Measurements from ENCODE around the gene TMEM236. TPM values are rescaled to one million over a fixed set of nuclear protein-coding genes. Genes with fewer than 3 reads are reported as not detected.

TMEM236 gene
- total RNA-seq, 1 donor from 2014 or later, result 0.30 TPM

DNA sequence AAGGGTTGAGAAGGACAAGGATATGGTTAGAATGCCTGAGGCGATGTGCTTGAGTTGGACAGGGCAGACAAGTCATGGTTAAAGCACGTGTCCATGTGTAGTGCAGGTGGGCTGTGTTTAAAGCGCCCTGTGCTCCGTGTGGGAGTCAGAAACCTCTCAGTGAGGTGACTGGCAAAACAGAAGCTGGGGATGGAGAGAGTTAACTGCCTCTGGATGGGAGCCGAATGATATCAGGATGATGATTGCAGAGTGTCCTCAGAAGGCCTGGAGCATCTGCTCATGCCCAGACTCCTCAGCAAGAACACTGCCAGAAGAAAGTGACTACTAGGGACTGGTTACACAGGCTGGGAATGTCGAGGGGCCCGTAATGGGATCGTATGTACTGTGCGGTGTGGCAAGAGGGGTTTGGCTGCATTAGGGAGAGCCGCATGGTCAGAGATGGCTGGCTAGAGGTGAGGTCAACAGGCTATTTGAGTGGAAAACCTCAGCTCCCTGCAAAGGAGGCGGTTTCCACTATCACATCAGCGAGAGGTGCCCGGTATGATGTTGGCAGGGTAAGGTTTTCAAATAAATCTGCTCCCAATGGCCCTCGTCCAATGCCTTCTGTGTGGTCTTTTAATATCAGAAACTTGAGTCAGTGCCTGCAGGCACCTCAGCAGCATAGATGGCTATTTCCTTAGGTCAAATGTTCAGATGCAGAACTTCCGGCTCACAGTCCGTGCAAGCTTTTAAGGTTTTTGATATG is 31.1 kb downstream of the TMEM236 start:
- intact Hi-C loops (cut with micrococcal nuclease), result no loop called here
- peak; percentile 62 for ATAC-seq
- DNase-seq, result no peak

DNA sequence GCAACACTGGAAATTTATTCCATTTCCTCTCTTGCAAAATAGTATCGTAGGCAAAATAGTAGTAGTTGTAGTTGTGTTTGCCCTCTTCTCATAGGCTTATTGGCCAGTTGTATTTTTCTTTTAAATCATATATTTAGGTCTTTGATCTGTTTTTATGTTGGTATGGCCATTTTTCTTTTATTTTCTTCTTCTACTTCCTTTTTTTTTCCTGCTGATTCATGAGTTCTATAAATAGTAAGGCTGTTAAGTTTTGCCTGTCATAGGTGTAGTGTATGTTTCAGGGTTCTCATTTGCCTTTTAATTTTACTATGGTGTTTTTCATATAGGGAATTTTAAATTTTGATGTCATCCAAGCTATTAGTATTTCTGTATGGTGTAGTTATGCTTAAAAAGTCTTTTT is 31.8 kb downstream of the TMEM236 start:
- no peak for ATAC-seq
- DNase-seq, result no peak
- intact Hi-C loops (cut with micrococcal nuclease), result no loop called here

DNA sequence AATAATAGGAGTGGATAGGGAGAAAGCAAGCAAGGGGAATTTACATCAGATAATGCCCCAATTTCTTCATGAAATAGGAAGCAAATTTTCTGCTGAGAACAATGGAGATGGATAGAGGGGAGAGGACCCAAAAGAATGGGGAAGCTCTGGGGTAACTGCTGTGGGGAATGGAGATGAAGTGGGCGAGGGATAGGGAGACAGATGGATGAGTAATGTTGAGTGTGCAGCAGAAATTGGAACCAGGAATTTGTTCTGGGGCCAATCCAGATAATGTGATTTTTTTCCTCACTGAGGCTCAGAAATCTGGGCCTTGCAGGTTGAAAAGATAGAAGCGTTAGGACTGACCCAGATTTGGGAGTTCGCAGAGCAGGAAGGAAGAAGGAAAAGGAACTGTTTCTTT is 32.7 kb downstream of the TMEM236 start:
- DNase-seq (no peak), ATAC-seq (peak; percentile 43)
- intact Hi-C loops (cut with micrococcal nuclease), result no loop called here

DNA sequence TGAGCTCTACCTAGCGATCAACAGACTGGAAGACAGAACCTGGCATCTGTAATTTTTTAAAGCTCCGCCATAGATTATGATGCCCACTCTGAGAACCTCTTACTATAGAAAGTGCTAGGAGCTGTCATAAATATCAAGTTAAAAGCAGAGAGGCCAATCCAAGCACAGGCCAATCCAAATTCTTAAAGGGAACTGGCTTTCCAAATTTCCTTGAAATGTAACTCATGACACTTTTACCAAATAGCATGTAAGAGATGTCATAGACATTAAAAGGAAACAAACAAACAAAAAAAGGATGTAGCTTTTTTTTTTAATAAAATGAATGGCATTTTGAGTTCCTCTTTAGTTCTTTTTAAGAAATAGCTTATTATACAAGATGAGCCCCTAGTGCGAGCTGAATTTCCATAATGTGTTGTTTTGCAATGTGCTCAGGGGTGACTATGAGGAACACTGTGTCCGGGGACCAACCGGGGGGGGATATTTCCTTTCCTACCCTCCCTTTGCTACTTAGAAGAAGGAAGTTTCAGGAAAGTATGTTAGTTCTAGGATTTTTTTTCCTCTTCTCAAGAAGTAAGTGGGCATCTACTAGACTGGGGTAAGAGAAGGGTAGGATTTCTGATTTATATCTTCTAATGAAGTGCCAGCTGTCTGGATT is 33.4 kb downstream of the TMEM236 start:
- no peak for DNase-seq
- peak; percentile 74 for ATAC-seq
- intact Hi-C loops (cut with micrococcal nuclease), result no loop called here

DNA sequence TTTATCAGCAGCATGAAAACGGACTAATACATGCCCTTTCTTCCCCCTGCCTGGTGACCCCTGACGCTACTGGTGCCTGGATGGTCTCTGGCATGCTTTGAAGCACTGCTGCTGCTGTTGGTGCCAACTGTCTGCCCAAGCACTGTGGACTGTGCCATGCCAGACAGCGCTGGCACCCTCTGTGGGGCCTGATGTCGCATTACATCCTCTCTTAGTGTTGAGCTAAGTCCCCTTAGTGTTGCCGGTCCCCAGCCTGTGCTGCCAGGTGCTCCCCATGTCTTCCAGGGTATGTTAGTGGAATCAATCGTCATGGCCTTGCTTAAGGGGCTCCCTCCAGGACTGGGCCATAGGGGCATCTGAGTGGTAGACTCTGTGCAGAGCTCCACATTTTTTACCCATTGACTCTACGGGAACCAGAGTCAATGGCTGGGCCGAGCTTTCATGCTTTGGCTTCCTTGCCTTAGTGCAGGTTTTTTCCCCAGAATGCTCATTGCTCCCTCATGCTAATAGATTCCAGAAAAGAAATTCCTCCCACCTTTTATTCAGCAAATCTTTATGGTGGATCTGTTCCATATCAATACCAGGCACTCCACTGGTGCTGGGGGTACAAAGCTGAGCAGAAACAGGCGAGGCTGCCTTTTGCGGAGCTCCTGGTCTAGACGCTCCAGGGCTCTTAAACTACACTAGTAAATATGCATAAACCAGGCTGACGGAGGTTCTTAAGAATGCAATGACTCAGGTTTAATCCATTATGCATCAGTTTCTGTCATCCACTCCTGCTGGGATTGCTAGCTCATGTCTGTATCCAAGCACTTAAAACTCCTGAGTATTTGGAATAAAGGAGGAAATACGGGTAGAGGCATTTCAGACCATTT is 35.3 kb downstream of the TMEM236 start:
- DNase-seq (no peak), ATAC-seq (no peak)
- intact Hi-C loops (cut with micrococcal nuclease), result no loop called here

DNA sequence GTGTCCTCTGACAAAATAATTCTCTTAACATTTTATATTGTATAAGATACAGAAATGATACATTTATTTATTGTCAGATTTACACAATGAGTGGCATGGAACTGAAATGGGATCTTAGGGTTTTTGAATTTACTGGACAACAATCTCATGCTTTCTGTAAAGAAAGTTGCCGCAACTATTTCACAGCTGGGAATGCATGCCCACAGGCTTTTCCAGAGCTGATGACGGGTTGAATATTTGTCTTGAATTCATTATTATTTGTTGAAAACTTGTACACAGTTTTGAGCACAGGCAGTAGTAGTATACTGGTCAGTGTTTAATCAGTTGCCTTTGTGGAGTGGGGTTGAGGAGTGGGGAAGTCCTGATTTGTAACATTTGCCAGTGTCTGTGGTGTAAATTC is 36.6 kb downstream of the TMEM236 start:
- intact Hi-C loops (cut with micrococcal nuclease), result no loop called here
- ATAC-seq (no peak), DNase-seq (no peak)

DNA sequence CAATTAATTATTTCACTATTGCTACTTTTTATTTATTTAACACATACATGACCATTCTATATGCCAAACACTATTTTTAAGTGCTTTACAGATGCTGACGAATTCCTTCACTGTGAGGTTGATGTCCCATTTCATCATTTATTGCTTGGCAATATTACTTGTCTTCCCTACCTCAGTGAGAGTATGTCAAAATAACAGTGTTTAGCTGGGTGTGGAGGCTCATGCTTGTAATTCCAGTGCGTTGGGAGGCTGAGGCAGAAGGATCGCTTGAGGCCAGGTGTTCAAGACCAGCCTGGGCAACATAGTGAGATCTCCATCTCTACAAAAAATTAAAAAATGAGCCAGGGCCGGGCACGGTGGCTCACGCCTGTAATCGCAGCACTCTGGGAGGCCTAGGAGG is 37.4 kb downstream of the TMEM236 start:
- intact Hi-C loops (cut with micrococcal nuclease), result no loop called here
- DNase-seq (no peak), ATAC-seq (no peak)

DNA sequence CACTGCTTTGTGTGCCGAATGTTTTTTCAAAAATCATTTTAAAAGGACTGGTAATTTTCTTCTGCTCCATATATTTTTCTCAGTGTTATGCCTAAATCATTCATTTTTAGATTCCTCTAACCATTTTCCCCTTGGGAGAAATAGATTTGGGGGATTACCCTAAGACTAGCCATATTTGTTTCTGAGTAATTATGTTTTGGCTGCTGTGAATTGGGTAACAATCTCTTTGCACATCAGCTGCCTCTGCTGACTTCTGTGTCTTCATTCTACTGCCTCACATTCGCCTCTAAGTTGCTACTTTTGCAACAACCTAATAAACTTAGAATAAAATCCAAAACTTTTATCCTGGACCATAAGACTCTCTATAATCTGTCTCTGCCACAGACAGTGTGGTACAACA is 38.6 kb downstream of the TMEM236 start:
- ATAC-seq, result no peak
- no peak for DNase-seq
- intact Hi-C loops (cut with micrococcal nuclease), result no loop called here

DNA sequence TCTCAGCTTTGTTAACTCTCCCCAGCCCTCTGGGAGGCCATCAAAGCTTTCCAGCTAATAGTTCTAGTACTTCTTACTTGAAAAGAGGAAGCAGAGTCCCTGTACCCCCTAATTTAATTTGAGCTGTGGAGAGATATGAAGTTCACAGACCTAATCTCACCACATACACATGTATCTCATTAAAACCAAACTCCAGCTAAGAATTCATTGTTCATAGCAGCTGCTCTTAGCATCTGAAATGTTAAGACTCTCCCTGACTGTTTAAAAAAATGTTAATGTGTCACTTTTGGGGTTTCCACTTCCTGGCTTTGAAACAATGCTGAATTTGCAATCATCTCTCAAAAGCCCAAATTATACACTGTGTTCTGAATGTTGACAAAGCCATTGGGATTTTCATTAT is 41.0 kb downstream of the TMEM236 start:
- DNase-seq (no peak), ATAC-seq (no peak)
- intact Hi-C loops (cut with micrococcal nuclease), result no loop called here

DNA sequence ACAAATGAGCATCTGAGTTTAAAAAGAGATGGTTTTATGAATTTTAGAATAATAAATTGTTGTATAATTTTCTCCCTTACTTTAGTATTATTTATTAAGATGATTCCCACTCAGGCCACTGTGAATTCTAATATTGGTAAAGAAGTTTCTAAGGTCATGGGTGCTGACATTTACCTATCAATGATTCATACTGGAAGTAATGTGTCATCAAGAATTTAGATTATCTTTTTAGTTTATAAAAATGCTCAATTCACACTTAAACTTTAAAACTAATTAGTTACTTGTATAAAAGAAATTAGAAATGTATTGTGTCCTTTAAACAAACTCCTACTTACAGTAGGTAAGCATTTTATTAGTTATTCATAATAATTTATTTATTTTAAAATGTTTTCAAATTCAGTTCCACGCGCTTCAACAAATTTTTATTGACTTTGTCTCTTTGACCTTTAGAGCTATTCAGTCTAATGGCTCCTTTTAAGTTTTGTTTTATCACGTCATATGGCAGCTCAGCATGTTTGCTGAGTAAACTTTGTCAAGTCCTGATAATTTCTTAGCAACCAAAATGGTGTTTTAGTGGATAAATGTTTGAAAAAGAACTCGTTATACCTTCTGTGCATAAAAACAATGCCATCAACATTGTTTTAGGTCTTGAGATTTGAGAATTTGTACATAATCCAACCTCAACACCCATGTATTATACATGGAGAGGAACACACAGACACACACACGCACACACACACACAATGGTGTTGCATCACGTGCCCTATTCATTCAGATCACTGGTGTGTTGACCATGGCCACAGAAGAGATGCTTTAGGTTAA is 42.0 kb downstream of the TMEM236 start:
- intact Hi-C loops (cut with micrococcal nuclease), result no loop called here
- DNase-seq (no peak), ATAC-seq (no peak)

DNA sequence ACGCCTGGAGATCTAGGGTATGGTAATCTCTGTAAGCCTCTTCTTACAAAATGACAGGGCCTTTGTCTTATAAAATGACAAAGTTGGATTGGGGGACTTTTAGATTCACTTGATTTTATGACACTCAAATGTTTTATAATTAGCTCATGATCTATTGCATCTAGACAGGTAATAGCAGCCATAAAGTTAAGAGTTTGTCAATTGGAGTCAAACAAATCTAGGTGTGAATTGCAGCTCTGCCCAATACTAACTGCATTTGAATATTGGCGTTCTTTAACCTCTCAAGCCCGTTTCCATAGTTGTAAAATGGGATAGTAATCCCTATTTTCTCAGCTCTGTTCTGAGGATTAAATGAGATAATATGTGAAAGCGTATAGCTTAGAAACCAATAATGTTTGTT is 43.1 kb downstream of the TMEM236 start:
- ATAC-seq (no peak), DNase-seq (no peak)
- intact Hi-C loops (cut with micrococcal nuclease), result no loop called here

DNA sequence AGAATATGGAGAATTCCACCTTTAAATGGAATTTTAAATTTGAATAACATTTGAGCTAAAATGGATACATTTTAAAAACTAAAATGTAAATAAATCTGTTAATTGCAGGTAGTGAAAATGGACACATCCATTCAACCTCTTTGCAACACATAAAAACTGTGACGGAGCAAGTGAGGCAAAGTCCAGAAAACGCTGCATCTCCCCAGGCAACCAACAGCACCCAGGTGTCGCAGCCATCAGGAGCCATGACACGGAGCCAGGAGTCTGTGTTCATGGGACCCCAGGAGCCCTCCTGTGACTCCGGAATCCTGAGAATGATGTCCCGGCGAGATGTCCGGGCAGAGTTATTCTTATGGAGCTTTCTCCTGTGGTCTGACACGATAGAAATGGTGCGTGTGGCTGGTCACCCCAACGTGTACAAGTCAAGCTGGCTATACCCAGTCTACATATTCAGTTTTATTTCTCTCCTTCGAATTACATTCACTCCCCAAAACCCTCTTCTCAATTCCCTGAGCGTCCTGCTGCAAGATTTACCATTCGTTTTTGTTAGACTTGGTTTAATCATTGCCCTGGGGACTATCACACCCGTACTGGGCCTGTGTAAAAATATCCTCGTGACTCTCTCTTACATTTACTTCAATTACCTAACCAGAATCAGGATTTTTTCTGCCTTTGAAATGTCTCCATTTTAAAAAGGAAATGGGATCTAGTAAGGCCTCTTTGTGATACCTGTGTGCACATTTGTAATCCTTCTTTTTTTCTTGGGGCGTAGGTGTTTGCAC is 44.0 kb downstream of the TMEM236 start:
- intact Hi-C loops (cut with micrococcal nuclease), result no loop called here
- no peak for DNase-seq
- ATAC-seq, result no peak

DNA sequence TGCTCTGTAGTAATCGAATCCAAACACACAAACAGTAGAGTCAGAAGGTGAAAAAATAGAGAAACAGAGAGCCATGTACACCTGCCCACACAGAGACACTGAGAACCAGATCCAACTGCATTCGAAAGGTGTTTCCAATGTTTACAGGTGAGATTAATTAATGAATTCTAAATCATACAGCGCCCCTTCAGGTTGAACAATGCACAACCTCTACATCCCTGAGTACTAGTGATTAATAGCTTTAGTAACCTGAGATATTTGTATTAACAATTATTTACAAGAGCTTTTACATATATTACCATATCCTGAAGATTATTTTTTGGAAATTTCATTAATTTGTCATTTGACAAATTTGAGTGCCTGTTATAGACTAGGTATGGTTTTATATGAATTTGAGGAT is 49.5 kb downstream of the TMEM236 start:
- ATAC-seq, result no peak

DNA sequence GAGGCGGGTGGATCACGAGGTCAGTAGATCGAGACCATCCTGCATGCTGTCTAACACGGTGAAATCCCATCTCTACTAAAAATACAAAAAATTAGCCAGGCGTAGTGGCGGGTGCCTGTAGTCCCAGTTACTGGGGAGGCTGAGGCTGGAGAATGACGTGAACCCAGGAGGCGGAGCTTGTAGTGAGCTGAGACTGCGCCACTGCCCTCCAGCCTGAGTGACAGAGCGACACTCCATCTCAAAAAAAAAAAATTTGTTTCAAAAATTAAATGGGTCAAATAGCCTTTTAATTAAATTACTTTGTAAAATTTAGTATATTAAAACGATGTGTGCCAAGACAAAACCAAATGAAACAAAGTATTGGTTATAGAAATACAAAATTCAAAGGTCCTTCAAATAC is 50.3 kb downstream of the TMEM236 start:
- intact Hi-C loops (cut with micrococcal nuclease), result no loop called here
- DNase-seq (no peak), ATAC-seq (no peak)

More for the DNA sequence above, 49.5 kb downstream of the TMEM236 start:
- intact Hi-C loops (cut with micrococcal nuclease), result no loop called here
- DNase-seq, result no peak

DNA sequence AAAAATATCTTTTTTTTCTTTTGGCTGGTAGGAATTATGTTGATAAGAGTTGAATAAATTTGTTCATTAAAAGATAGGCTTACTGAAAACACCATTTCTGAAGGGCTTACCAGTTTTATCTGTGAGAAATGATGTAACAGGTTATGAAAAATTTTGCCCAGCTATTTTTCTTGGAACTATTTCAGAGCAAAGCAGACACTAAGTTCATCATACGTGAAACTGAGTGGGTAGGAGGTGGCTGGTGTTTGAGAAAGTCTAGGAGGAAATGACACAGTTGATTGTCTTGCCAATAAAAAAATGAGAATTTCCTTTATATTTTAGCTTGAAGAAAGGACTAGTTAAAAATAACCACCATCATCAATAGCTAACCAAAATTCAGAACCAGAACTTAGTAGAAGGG is 51.0 kb downstream of the TMEM236 start:
- DNase-seq (no peak), ATAC-seq (no peak)

DNA sequence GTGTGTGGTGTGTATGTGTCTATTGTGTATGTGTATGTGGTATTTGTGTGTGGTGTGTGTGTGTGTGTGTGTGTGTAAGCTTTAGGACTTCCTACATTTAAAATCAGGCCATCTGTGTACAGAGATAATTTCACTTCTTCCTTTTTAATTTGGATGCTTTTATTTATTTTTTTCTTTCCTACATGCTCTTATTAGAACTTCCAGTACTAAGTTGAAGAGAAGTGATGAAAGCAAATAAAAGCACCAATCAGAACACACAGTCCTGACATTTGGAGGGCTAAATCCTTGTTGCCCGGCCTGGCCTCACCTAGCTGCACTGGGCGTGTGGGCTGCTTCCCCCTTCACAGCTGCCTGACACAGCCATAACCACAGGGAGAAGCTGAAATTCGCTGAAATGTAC is 53.3 kb downstream of the TMEM236 start:
- DNase-seq, result no peak
- intact Hi-C loops (cut with micrococcal nuclease), result no loop called here
- ATAC-seq, result peak; percentile 44

More for the DNA sequence above, 51.0 kb downstream of the TMEM236 start:
- intact Hi-C loops (cut with micrococcal nuclease), result no loop called here

DNA sequence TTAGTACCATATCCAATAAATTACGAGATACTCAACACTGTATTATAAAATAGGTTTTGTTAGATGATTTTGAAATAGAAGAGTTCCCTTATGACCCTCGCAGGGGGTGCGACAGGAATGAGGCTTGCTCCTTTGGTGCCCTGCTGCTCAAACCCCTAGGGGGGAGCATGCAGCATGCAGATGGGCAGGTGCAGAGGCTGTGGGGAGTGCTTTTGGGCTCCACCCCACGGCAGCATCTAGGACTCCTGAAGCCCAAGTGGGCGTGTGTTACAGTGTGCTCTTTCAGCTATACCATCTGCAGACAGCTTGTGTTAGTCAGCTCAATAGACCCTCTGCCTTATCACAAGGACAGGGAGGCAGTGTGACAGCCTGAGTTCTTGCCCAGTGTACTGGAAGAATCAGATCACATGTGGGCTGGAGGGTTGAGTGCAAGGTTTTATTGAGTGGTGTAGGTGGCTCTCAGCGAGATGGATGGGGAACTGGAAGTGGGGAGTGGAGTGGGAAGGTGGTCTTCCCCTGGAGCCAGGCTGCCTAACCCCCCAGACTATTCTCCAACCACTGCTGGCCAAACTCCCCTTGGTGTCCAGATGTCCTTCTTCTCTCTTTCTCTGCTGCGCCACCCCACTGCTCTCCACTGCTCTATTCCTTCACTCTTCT is 54.0 kb downstream of the TMEM236 start:
- peak; percentile 58 for ATAC-seq
- no peak for DNase-seq
- intact Hi-C loops (cut with micrococcal nuclease), result no loop called here

Measured in left ventricle myocardium superior (tissue), 1 donor.